ENCODE measurements around the gene ZNF608.

DNA sequence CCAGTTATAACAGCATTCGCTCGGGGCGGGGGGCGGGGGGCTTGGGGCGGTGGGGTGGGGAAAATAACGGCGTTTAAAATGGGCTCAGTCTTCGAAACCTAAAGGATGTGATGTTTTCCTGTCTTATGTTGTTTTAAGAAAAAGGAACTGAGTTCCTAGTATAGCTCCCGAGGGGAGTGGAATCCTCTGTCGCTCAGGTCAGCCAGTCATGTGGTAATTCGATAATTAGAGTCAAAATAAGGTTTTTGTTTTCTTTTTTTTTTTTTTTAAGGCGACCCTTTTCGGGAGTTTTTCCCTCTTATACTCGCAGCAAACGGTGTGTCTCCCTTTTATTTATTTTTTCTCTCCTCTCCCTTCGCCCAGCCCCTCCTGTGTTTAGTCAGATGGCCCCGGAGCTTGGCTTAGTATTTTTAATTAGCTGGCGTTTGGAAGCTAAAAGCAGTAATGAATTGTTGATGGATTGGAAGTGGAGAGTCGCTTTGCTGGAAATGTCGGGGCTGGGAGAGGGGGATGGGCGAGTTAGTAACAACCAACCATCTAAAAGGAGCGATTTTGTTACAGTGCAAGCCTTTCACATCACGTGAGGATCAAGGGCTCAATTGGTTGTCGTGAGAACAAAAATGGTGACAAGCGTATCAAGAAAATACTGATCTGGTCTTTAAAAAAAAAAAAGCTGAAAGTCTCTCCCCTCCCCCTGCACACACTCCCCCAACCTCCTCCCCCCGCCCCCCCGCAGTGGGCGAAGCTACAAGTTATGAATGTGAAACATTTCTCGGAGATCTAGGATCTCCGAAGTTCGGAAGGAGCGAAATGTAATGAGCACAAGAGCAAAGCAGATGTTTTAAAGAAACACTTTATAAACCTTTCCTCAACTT, 714 bp upstream of the ZNF608 start:
- TF ChIP-seq, protein P1, sequence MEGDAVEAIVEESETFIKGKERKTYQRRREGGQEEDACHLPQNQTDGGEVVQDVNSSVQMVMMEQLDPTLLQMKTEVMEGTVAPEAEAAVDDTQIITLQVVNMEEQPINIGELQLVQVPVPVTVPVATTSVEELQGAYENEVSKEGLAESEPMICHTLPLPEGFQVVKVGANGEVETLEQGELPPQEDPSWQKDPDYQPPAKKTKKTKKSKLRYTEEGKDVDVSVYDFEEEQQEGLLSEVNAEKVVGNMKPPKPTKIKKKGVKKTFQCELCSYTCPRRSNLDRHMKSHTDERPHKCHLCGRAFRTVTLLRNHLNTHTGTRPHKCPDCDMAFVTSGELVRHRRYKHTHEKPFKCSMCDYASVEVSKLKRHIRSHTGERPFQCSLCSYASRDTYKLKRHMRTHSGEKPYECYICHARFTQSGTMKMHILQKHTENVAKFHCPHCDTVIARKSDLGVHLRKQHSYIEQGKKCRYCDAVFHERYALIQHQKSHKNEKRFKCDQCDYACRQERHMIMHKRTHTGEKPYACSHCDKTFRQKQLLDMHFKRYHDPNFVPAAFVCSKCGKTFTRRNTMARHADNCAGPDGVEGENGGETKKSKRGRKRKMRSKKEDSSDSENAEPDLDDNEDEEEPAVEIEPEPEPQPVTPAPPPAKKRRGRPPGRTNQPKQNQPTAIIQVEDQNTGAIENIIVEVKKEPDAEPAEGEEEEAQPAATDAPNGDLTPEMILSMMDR (conservative IDR thresholded peaks at IDR 0.05), result no peak
- TF ChIP-seq ZFX (IDR thresholded peaks at IDR 0.05), result no peak

All from C4-2B (cell line).